ENCODE measurements around the gene LTB. TPM values are rescaled to one million over a fixed set of nuclear protein-coding genes. Genes with fewer than 3 reads are reported as not detected.

LTB gene
- total and polyA plus RNA-seq, 4 donors: 0.67 to 5.3 (median 1.5) TPM

GRCh38 chr6:31541059-31541657 is 41.1 kb downstream of the LTB start:
- peak in 1 of 2 donors; percentile 13 for TF ChIP-seq EGR1 (IDR thresholded peaks at IDR 0.05; ENCODE audit: low read depth in 2 of 2)
- no peak for TF ChIP-seq TAF1 (conservative IDR thresholded peaks at IDR 0.05)
- H3K9ac ChIP-seq (ENCODE audit: low read depth in 1 of 2, low read length in 2 of 2): peak overlapping the region; percentile 99 to 100
- peaks cover 5 to 32% (median 26%) of the 10 kb centered on the region in 4 donors for H3K4me1 ChIP-seq (ENCODE audit: control insufficient read depth in 4 of 4, insufficient read depth in 4 of 4, low read length in 3 of 4)
- H3K9me3 ChIP-seq (ENCODE audit: control insufficient read depth in 4 of 4, low read length in 3 of 4): no peaks in the 10 kb centered on the region
- H3K27ac ChIP-seq (ENCODE audit: low read depth in 1 of 2, low read length in 2 of 2): peak overlapping the region; percentile 99
- under 1% methylated on average over 21 of the region's 21 CpGs for WGBS
- no peaks in the 10 kb centered on the region for H3K27me3 ChIP-seq (ENCODE audit: control insufficient read depth in 4 of 4, insufficient read depth in 4 of 4, low read length in 3 of 4)
- peak overlapping the region; percentile 56 to 100 (median 98) for H3K4me3 ChIP-seq (ENCODE audit: low read depth in 1 of 3, low read length in 3 of 3)
- H3K36me3 ChIP-seq (ENCODE audit: control insufficient read depth in 4 of 4, insufficient read depth in 3 of 4, low read depth in 1 of 4, low read length in 3 of 4): peaks cover 2 to 28% (median 22%) of the 10 kb centered on the region in 4 donors
- peak; percentile 56 for DNase-seq (ENCODE audit: low spot score)

- 20% methylated on average over 4 of the region's 4 CpGs for WGBS
- no peaks in the 10 kb centered on the region for H3K9me3 ChIP-seq (ENCODE audit: control insufficient read depth in 4 of 4, low read length in 3 of 4)
- no peak for DNase-seq (ENCODE audit: low spot score)
- no peaks in the 10 kb centered on the region for H3K27me3 ChIP-seq (ENCODE audit: control insufficient read depth in 4 of 4, insufficient read depth in 4 of 4, low read length in 3 of 4)
- peak overlapping the region; percentile 99 to 100 for H3K9ac ChIP-seq (ENCODE audit: low read depth in 1 of 2, low read length in 2 of 2)
- H3K36me3 ChIP-seq (ENCODE audit: control insufficient read depth in 4 of 4, insufficient read depth in 3 of 4, low read depth in 1 of 4, low read length in 3 of 4): peaks cover 3 to 33% (median 27%) of the 10 kb centered on the region in 4 donors
- TF ChIP-seq, protein P1, sequence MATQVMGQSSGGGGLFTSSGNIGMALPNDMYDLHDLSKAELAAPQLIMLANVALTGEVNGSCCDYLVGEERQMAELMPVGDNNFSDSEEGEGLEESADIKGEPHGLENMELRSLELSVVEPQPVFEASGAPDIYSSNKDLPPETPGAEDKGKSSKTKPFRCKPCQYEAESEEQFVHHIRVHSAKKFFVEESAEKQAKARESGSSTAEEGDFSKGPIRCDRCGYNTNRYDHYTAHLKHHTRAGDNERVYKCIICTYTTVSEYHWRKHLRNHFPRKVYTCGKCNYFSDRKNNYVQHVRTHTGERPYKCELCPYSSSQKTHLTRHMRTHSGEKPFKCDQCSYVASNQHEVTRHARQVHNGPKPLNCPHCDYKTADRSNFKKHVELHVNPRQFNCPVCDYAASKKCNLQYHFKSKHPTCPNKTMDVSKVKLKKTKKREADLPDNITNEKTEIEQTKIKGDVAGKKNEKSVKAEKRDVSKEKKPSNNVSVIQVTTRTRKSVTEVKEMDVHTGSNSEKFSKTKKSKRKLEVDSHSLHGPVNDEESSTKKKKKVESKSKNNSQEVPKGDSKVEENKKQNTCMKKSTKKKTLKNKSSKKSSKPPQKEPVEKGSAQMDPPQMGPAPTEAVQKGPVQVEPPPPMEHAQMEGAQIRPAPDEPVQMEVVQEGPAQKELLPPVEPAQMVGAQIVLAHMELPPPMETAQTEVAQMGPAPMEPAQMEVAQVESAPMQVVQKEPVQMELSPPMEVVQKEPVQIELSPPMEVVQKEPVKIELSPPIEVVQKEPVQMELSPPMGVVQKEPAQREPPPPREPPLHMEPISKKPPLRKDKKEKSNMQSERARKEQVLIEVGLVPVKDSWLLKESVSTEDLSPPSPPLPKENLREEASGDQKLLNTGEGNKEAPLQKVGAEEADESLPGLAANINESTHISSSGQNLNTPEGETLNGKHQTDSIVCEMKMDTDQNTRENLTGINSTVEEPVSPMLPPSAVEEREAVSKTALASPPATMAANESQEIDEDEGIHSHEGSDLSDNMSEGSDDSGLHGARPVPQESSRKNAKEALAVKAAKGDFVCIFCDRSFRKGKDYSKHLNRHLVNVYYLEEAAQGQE (IDR thresholded peaks at IDR 0.05): peak; percentile 13
- TF ChIP-seq MAX (IDR thresholded peaks at IDR 0.05) (no peak), ATF3 (IDR thresholded peaks at IDR 0.05) (no peak), RXRA (IDR thresholded peaks at IDR 0.05) (no peak), HNF4A (conservative IDR thresholded peaks at IDR 0.05) (no peak)
- H3K4me1 ChIP-seq (ENCODE audit: control insufficient read depth in 4 of 4, insufficient read depth in 4 of 4, low read length in 3 of 4): peaks cover 5 to 31% (median 26%) of the 10 kb centered on the region in 4 donors
- H3K27ac ChIP-seq (ENCODE audit: low read depth in 1 of 2, low read length in 2 of 2): peak overlapping the region; percentile 99
- peak overlapping the region; percentile 56 to 100 (median 98) for H3K4me3 ChIP-seq (ENCODE audit: low read depth in 1 of 3, low read length in 3 of 3)
Measured at GRCh38 chr6:31540640-31541039, 41.6 kb downstream of the LTB start.

GRCh38 chr6:31538805-31539400 is 43.3 kb downstream of the LTB start:
- DNase-seq (ENCODE audit: low spot score): no peak

More at GRCh38 chr6:31538805-31539400, 43.3 kb downstream of the LTB start:
- peaks cover 19 to 50% (median 42%) of the 10 kb centered on the region in 4 donors for H3K36me3 ChIP-seq (ENCODE audit: control insufficient read depth in 4 of 4, insufficient read depth in 3 of 4, low read depth in 1 of 4, low read length in 3 of 4)
- peak overlapping the region in 1 of 2 donors; percentile 21 for H3K9ac ChIP-seq (ENCODE audit: low read depth in 1 of 2, low read length in 2 of 2)
- H3K27me3 ChIP-seq (ENCODE audit: control insufficient read depth in 4 of 4, insufficient read depth in 4 of 4, low read length in 3 of 4): no peaks in the 10 kb centered on the region
- H3K4me3 ChIP-seq (ENCODE audit: low read depth in 1 of 3, low read length in 3 of 3): no peak overlapping the region
- no peaks in the 10 kb centered on the region for H3K9me3 ChIP-seq (ENCODE audit: control insufficient read depth in 4 of 4, low read length in 3 of 4)
- 67% methylated on average over 6 of the region's 6 CpGs for WGBS
- TF ChIP-seq HNF4A (conservative IDR thresholded peaks at IDR 0.05): no peak
- no peak for TF ChIP-seq YY1 (IDR thresholded peaks at IDR 0.05)
- TF ChIP-seq EGR1 (IDR thresholded peaks at IDR 0.05; ENCODE audit: low read depth in 2 of 2): no peak
- peak in 1 of 2 donors; percentile 25 for TF ChIP-seq GABPA (IDR thresholded peaks at IDR 0.05 in 1 of 2, conservative IDR thresholded peaks at IDR 0.05 in 1 of 2)
- no peak for TF ChIP-seq ATF3 (IDR thresholded peaks at IDR 0.05)
- no peak for TF ChIP-seq NR2F2 (IDR thresholded peaks at IDR 0.05)
- TF ChIP-seq TAF1 (conservative IDR thresholded peaks at IDR 0.05): no peak
- H3K4me1 ChIP-seq (ENCODE audit: control insufficient read depth in 4 of 4, insufficient read depth in 4 of 4, low read length in 3 of 4): peaks cover 5 to 31% (median 26%) of the 10 kb centered on the region in 4 donors
- H3K27ac ChIP-seq (ENCODE audit: low read depth in 1 of 2, low read length in 2 of 2): no peak overlapping the region

Measured in liver (tissue), 9 donors.